NB4 (cell line): Measurements from ENCODE around the gene TLNRD1.
"Not testable (repeated sequence)": the region's sequence is repeated elsewhere in the genome, so short reads cannot be mapped to it uniquely, and the experiment has no call there.

Experiments used
- DNase-seq: peaks from one replicate; pipeline ENCODE4 v3.0.0; 2010; ENCODE audit warnings: low read depth
- H3K4me3 ChIP-seq: one replicate; pipeline ENCODE4 v1.5.1; 2011; ENCODE audit warnings: mild to moderate bottlenecking, low read depth, low read length, moderate library complexity
- CTCF ChIP-seq: IDR thresholded peaks from one replicate; pipeline ENCODE4 v1.5.1; 2012; ENCODE audit warnings: low read depth, low read length
- MAX ChIP-seq: IDR thresholded peaks from 2 replicates; pipeline ENCODE4 v1.6.1; 2011; ENCODE audit warnings: low read depth, low read length
- MYC ChIP-seq: IDR thresholded peaks from 2 replicates; pipeline ENCODE4 v1.6.1; 2011; ENCODE audit warnings: low read depth, low read length
- POLR2A ChIP-seq: IDR thresholded peaks from 2 replicates; pipeline ENCODE4 v1.6.1; 2011; ENCODE audit warnings: mild to moderate bottlenecking; ENCODE audit not compliant: insufficient read length; ENCODE audit errors: extremely low read depth

TLNRD1 gene

DNA sequence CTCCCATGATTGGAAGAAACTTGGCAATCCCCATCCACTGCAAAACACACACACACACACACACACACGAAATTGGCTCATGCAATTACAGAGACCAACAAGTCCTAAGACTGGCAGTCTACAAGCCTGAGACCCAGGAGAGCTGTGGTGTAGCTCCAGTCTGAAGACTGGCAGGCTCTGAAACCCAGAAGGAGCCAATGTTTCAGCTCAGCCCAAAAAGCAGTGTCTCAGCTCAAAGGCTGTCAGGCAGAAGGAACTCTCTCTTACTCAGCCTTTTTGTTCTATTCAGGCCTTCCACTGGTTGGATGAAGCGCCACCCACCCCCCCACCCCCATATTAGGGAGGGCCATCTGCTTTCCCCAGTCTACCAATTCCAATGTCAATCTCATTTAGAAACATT lies 43.2 kb upstream of the TLNRD1 start:
- DNase-seq = no peak
- H3K4me3 ChIP-seq = no peak overlapping the region
- no peak for TF ChIP-seq MYC
- no peak for TF ChIP-seq MAX
- no peak for TF ChIP-seq CTCF
- TF ChIP-seq POLR2A = no peak

- DNase-seq = no peak
- no peak overlapping the region for H3K4me3 ChIP-seq
- no peak for TF ChIP-seq CTCF
- TF ChIP-seq MYC = no peak
Measured at GRCh38 chr15:80957976-80958375, 42.7 kb upstream of the TLNRD1 start.

GRCh38 chr15:80958818-80959495 lies 41.8 kb upstream of the TLNRD1 start:
- no peak overlapping the region for H3K4me3 ChIP-seq
- no peak for TF ChIP-seq MYC
- no peak for TF ChIP-seq CTCF
- TF ChIP-seq MAX = no peak
- TF ChIP-seq POLR2A = no peak
- DNase-seq = no peak

- H3K4me3 ChIP-seq, DNase-seq: not testable (repeated sequence)
Measured at GRCh38 chr15:80965454-80965853, 35.3 kb upstream of the TLNRD1 start.

- no peak for DNase-seq
- no peak overlapping the region for H3K4me3 ChIP-seq
- no peak for TF ChIP-seq CTCF
- TF ChIP-seq POLR2A = no peak
- TF ChIP-seq MYC = no peak
- TF ChIP-seq MAX = no peak
Measured at GRCh38 chr15:80966431-80967197, 34.1 kb upstream of the TLNRD1 start.

- TF ChIP-seq MAX = no peak
- TF ChIP-seq POLR2A = no peak
- no peak for TF ChIP-seq MYC
- no peak for TF ChIP-seq CTCF
- no peak overlapping the region for H3K4me3 ChIP-seq
- no peak for DNase-seq
Measured at GRCh38 chr15:80967451-80967850, 33.3 kb upstream of the TLNRD1 start.
